OCI-LY1 (cell line): ENCODE results near the gene SMCHD1.
"Not testable (repeated sequence)": the region's sequence is repeated elsewhere in the genome, so short reads cannot be mapped to it uniquely, and the experiment has no call there.

Source experiments
- H2AFZ ChIP-seq: fragments of 200-600 bp; sonication (generic), shearing (Covaris generic); 2 replicates; pipeline ENCODE4 v1.6.0; 2014; ENCODE audit warnings: antibody characterized with exemption, mild to moderate bottlenecking, low read length
- H3F3A ChIP-seq: fragments of 200-600 bp; sonication (generic), shearing (Covaris generic); 2 replicates; pipeline ENCODE4 v1.6.0; 2014; ENCODE audit warnings: mild to moderate bottlenecking, antibody characterized with exemption, low read length, moderate library complexity; ENCODE audit not compliant: insufficient read depth
- H3K27ac ChIP-seq: fragments of 200-600 bp; sonication (generic); 2 replicates; pipeline ENCODE4 v1.5.1; 2014; ENCODE audit warnings: low read length, mixed run types, mild to moderate bottlenecking, low read depth; ENCODE audit not compliant: poor library complexity, severe bottlenecking
- H3K27me3 ChIP-seq: fragments of 200-600 bp; sonication (generic); 2 replicates; pipeline ENCODE4 v1.6.0; 2014; ENCODE audit warnings: antibody characterized with exemption, mild to moderate bottlenecking, low read length, moderate library complexity; ENCODE audit not compliant: insufficient read depth
- H3K36me3 ChIP-seq: fragments of 200-600 bp; sonication (generic); 2 replicates; pipeline ENCODE4 v1.6.1; 2014; ENCODE audit warnings: mild to moderate bottlenecking, antibody characterized with exemption, low read length, moderate library complexity, mixed read lengths; ENCODE audit not compliant: insufficient read depth
- H3K4me1 ChIP-seq: fragments of 200-600 bp; sonication (generic); 2 replicates; pipeline ENCODE4 v1.5.1; 2014; ENCODE audit warnings: mild to moderate bottlenecking, low read length, moderate library complexity; ENCODE audit not compliant: insufficient read depth, severe bottlenecking
- H3K4me2 ChIP-seq: fragments of 200-600 bp; sonication (generic), shearing (Covaris generic); 2 replicates; pipeline ENCODE4 v1.6.1; 2014; ENCODE audit warnings: low read length
- H3K4me3 ChIP-seq: fragments of 200-600 bp; sonication (generic); 2 replicates; pipeline ENCODE4 v1.5.1; 2014; ENCODE audit warnings: low read length, low read depth, mild to moderate bottlenecking, mixed read lengths; ENCODE audit not compliant: poor library complexity, severe bottlenecking
- H3K79me2 ChIP-seq: fragments of 200-600 bp; shearing (Covaris generic); 2 replicates; pipeline ENCODE4 v1.6.1; 2016; ENCODE audit warnings: mixed run types, low read length, mixed read lengths; ENCODE audit not compliant: insufficient read depth
- H3K9ac ChIP-seq: fragments of 200-600 bp; sonication (generic), shearing (Covaris generic); 2 replicates; pipeline ENCODE4 v1.6.1; 2014; ENCODE audit warnings: mild to moderate bottlenecking, low read length, mixed read lengths
- H3K9me2 ChIP-seq: fragments of 200-600 bp; sonication (generic), shearing (Covaris generic); 2 replicates; pipeline ENCODE4 v1.6.1; 2014; ENCODE audit warnings: low read depth, mild to moderate bottlenecking, low read length, mixed read lengths
- H3K9me3 ChIP-seq: fragments of 200-600 bp; shearing (Covaris generic); 2 replicates; pipeline ENCODE4 v1.6.1; 2014; ENCODE audit warnings: low read length, mixed read lengths
- H4K20me1 ChIP-seq: fragments of 200-600 bp; sonication (generic), shearing (Covaris generic); 2 replicates; pipeline ENCODE4 v1.6.0; 2016; ENCODE audit warnings: mild to moderate bottlenecking, low read length; ENCODE audit not compliant: insufficient read depth
- EZH2 ChIP-seq: fragments of 200-600 bp; sonication (generic), shearing (Covaris generic); IDR thresholded peaks from 2 replicates; pipeline ENCODE4 v1.8.0; 2017; ENCODE audit warnings: borderline replicate concordance, mixed run types, mild to moderate bottlenecking, antibody characterized with exemption, low read length, moderate library complexity, mixed read lengths
- TF ChIP-seq, protein P1 (sequence below): fragments of 200-600 bp; sonication (generic), shearing (Covaris generic); IDR thresholded peaks from 2 replicates; pipeline ENCODE4 v1.5.1; 2017; ENCODE audit warnings: mild to moderate bottlenecking, antibody characterized with exemption, low read length, moderate library complexity, mixed read lengths

Gene SMCHD1

DNA sequence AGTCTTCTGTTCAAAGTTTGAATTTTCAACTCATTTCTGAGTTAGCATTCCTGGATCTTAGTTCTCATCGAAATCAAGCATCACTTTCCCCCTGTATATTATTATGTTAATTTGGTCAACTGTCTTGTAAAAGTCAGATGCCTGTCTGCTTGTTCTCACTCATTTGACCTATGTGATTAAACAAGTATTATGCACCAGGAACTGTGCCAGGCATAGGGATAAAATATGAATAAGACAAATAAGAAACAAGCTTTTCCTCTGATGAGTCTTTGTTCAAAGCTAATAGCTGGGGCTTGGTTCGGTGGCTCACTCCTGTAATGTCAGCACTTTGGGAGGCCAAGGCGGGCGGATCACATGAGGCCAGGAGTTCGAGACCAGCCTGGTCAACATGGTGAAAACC, 171.5 kb downstream of the SMCHD1 start:
- Histone ChIP-seq H3K27me3 (no peaks in the 10 kb centered on the region), H3K9ac (no peak overlapping the region), H3K9me2 (no peaks in the 10 kb centered on the region), H3F3A (no peaks in the 10 kb centered on the region), H3K36me3 (no peaks in the 10 kb centered on the region), H4K20me1 (no peaks in the 10 kb centered on the region), H3K4me1 (no peaks in the 10 kb centered on the region), H3K4me2 (no peak overlapping the region), H3K4me3 (no peak overlapping the region), H3K9me3 (no peaks in the 10 kb centered on the region), H2AFZ (no peak overlapping the region), H3K79me2 (no peaks in the 10 kb centered on the region), H3K27ac (no peak overlapping the region)
- TF ChIP-seq EZH2: no peak
- TF ChIP-seq, protein P1, sequence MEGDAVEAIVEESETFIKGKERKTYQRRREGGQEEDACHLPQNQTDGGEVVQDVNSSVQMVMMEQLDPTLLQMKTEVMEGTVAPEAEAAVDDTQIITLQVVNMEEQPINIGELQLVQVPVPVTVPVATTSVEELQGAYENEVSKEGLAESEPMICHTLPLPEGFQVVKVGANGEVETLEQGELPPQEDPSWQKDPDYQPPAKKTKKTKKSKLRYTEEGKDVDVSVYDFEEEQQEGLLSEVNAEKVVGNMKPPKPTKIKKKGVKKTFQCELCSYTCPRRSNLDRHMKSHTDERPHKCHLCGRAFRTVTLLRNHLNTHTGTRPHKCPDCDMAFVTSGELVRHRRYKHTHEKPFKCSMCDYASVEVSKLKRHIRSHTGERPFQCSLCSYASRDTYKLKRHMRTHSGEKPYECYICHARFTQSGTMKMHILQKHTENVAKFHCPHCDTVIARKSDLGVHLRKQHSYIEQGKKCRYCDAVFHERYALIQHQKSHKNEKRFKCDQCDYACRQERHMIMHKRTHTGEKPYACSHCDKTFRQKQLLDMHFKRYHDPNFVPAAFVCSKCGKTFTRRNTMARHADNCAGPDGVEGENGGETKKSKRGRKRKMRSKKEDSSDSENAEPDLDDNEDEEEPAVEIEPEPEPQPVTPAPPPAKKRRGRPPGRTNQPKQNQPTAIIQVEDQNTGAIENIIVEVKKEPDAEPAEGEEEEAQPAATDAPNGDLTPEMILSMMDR: no peak

DNA sequence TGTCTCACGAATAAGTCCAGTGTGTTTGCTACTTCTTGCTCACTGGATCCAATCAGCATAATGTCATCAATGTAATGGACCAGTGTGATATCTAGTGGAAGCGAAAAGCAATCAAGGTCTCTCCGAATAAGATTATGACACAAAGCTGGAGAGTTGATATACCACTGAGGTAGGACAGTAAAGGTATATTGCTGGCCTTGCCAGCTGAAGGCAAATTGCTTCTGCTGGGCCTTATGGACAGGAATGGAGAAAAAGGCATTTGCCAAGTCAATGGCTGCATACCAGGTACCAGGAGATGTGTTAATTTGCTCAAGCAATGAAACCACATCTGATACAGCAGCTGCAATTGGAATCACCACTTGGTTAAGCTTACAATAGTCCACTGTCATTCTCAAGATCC, 180.6 kb downstream of the SMCHD1 start:
- not testable (repeated sequence) for H3K36me3 ChIP-seq

DNA sequence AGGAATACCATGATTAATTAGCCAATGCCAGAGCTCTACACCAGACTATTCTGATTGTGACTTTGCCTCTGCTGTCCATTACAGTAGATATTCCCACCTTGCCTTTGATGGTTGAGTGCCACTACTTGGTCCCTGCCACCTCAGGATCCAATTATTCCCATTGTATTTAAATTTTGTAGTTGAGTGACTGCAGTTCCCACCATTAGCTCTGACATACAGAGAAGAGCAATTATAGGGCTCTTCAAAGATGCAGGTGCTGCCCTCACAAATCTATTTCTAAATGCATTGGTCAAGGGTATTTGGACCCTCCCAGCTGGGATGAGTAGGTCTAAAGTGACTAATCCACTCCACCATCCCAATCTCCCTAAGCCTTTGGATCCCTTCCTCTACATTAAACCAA, 181.8 kb downstream of the SMCHD1 start:
- not testable (repeated sequence) for H3K36me3 ChIP-seq, H3K4me2 ChIP-seq, H3F3A ChIP-seq, H3K9me3 ChIP-seq, H2AFZ ChIP-seq, H3K9me2 ChIP-seq, H3K27me3 ChIP-seq, H4K20me1 ChIP-seq, H3K4me1 ChIP-seq, H3K4me3 ChIP-seq, H3K9ac ChIP-seq, H3K79me2 ChIP-seq, H3K27ac ChIP-seq

More for the DNA sequence above, 180.6 kb downstream of the SMCHD1 start:
- not testable (repeated sequence) for H3K27ac ChIP-seq, H3F3A ChIP-seq, H3K9me3 ChIP-seq, H3K4me3 ChIP-seq, H3K27me3 ChIP-seq, H2AFZ ChIP-seq, H3K9ac ChIP-seq, H3K79me2 ChIP-seq, H4K20me1 ChIP-seq, H3K4me2 ChIP-seq, H3K9me2 ChIP-seq, H3K4me1 ChIP-seq

DNA sequence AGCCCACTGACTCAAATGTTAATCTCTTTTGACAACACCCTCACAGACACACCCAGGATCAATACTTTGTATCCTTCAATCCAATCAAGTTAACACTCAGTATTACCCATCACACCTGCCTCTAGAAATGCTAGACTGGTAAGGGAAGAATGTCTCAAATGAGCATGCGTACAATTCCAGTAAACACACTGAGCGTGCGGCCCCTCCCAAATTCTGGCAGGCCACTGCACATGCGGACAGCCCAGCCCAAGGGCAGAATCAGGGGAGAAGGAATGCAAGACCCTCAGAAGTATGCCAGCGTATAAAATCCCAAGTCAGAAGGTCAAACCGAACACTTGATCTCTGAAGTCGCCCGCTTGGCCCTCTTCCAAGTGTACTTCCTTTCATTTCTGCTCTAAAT, 183.7 kb downstream of the SMCHD1 start:
- Histone ChIP-seq H3K36me3 (no peaks in the 10 kb centered on the region), H3K4me3 (no peak overlapping the region), H3K79me2 (no peaks in the 10 kb centered on the region), H3K4me2 (no peak overlapping the region), H3K27me3 (no peaks in the 10 kb centered on the region), H3K9ac (no peak overlapping the region), H3F3A (no peaks in the 10 kb centered on the region), H3K4me1 (no peaks in the 10 kb centered on the region), H3K9me3 (no peaks in the 10 kb centered on the region), H3K27ac (no peak overlapping the region), H2AFZ (no peak overlapping the region), H4K20me1 (no peaks in the 10 kb centered on the region), H3K9me2 (no peaks in the 10 kb centered on the region)
- TF ChIP-seq, protein P1: no peak
- TF ChIP-seq EZH2: no peak
